Astrocyte (in vitro differentiated cells and primary cell): ENCODE data around the gene ABCA1.

Experiments
- CTCF ChIP-seq: IDR thresholded peaks from 2 replicates; pipeline ENCODE4 v1.5.1; 2011; ENCODE audit warnings: low read depth, mild to moderate bottlenecking, inconsistent platforms, low read length, moderate library complexity; ENCODE audit not compliant: insufficient read depth
- EZH2 ChIP-seq: IDR thresholded peaks from 2 replicates; pipeline ENCODE4 v1.6.1; 2012; ENCODE audit warnings: mild to moderate bottlenecking, low read length, inconsistent platforms; ENCODE audit not compliant: insufficient read depth

GRCh38 chr9:104890433-104890770, 37.6 kb downstream of the ABCA1 start:
- TF ChIP-seq CTCF (no peak), EZH2 (no peak)
